K562 (cell line): ENCODE measurements around the gene HPS3. TPM values are rescaled to one million over a fixed set of nuclear protein-coding genes. Genes with fewer than 3 reads are reported as not detected.

ENCODE experiments used
- ARID1B ChIP-seq: fragments of 450-650 bp; IDR thresholded peaks from 2 replicates; pipeline ENCODE4 v1.6.1; 2016; ENCODE audit warnings: antibody characterized with exemption, mild to moderate bottlenecking, inconsistent platforms
- CBFA2T3 ChIP-seq: fragments of 450-650 bp; IDR thresholded peaks from 2 replicates; pipeline ENCODE4 v1.6.1; 2017
- E2F3 ChIP-seq: fragments of 250-450 bp; sonication (Bioruptor Pico); IDR thresholded peaks from 2 replicates; pipeline ENCODE4 v1.4.0; 2020; ENCODE audit warnings: mild to moderate bottlenecking
- HDAC2 ChIP-seq: fragments of 450-650 bp; IDR thresholded peaks from 2 replicates; pipeline ENCODE4 v1.6.1; 2016; ENCODE audit warnings: mild to moderate bottlenecking
- MBD2 ChIP-seq: sonication (generic); IDR thresholded peaks from 2 replicates; pipeline ENCODE4 v1.6.1; 2016; ENCODE audit warnings: low read depth, borderline replicate concordance
- MGA ChIP-seq: fragments of 450-650 bp; IDR thresholded peaks from 2 replicates; pipeline ENCODE4 v1.6.1; 2016; ENCODE audit warnings: mild to moderate bottlenecking, moderate library complexity
- MIER1 ChIP-seq: fragments of 450-650 bp; IDR thresholded peaks from 2 replicates; pipeline ENCODE4 v1.6.1; 2016; ENCODE audit warnings: antibody characterized with exemption, mild to moderate bottlenecking, low read depth
- RAD21 ChIP-seq, 2 experiments: fragments of 250-450 bp in 1 of 2; fragments of 450-650 bp in 1 of 2; sonication (Bioruptor Pico) in 1 of 2; formaldehyde crosslinking in 1 of 2; IDR thresholded peaks in 1 of 2; conservative IDR thresholded peaks in 1 of 2; 2 replicates each; pipeline versions ENCODE4 v1.4.0 to v1.8.0; 2020 to 2022; ENCODE audit warnings: mild to moderate bottlenecking in 2 of 2, moderate library complexity in 1 of 2
- SIN3A ChIP-seq, 2 experiments: fragments of 150-350 bp in 1 of 2; IDR thresholded peaks; 2 replicates each; pipeline ENCODE4 v1.6.1; 2011 to 2016; ENCODE audit warnings: borderline replicate concordance in 2 of 2, low read depth in 2 of 2, low read length in 2 of 2, mild to moderate bottlenecking in 2 of 2, moderate library complexity in 2 of 2; ENCODE audit not compliant: control insufficient read depth in 1 of 2
- SMAD3 ChIP-seq: fragments of 450-650 bp; formaldehyde crosslinking; conservative IDR thresholded peaks from 2 replicates; pipeline ENCODE4 v1.4.0; 2020; ENCODE audit warnings: mild to moderate bottlenecking
- TARDBP ChIP-seq: fragments of 450-650 bp; IDR thresholded peaks from 2 replicates; pipeline ENCODE4 v1.6.1; 2016
- TCF7 ChIP-seq: sonication (generic); IDR thresholded peaks from 2 replicates; pipeline ENCODE4 v1.6.1; 2016; ENCODE audit warnings: antibody characterized with exemption, borderline replicate concordance
- TGIF2 ChIP-seq: sonication (generic); formaldehyde crosslinking; IDR thresholded peaks from 2 replicates; pipeline ENCODE4 v1.8.1; 2022; ENCODE audit warnings: mild to moderate bottlenecking, missing genetic modification reagents, moderate library complexity
- ZBTB34 ChIP-seq: fragments of 250-450 bp; sonication (Bioruptor Pico); IDR thresholded peaks from 2 replicates; pipeline ENCODE4 v1.8.0; 2021; ENCODE audit warnings: mild to moderate bottlenecking, moderate library complexity
- polyA plus RNA-seq, 8 experiments: library from polyadenylated mRNA; depleted of rRNA in 4 of 8; stranded (reverse) in 5 of 8; unstranded in 3 of 8; fragments of >200 nt; fragmentation: Nextera tagmentation in 2 of 8; fragmentation: Illumina TruSeq in 1 of 8; extraction: Ambion mirVana in 2 of 8; extraction: Trizol in 1 of 8; gene quantifications; 2 replicates each; pipeline versions ENCODE4 v1.2.1 to v1.2.3, GENCODE V29; 2011 to 2014; ENCODE audit warnings: inconsistent platforms in 1 of 8, missing spikeins in 1 of 8
- total RNA-seq, 7 experiments: library from RNA; depleted of rRNA in 6 of 7; stranded (reverse); fragments of >200 nt in 6 of 7; fragmentation: Illumina TruSeq in 2 of 7; extraction: Trizol in 2 of 7; gene quantifications; 2 replicates each; pipeline versions ENCODE4 v1.2.1 to v1.2.3, GENCODE V29; 2011 to 2021; ENCODE audit warnings: low replicate concordance in 1 of 7

Gene HPS3
- total and polyA plus RNA-seq, 9 of the 15 experiments (the other 6 are each of a cell fraction or from before 2014, with no cell fraction given) = 1.2 to 11.3 (median 7.6) TPM

GRCh38 chr3:149180057-149180573, 50.7 kb downstream of the HPS3 start (continued):
- peak; percentile 97 for TF ChIP-seq MGA
- no peak for TF ChIP-seq TCF7
- peak; percentile 89 for TF ChIP-seq ARID1B
- peak; percentile 36; the same call in 1 of the 2 replicates for TF ChIP-seq MBD2
- TF ChIP-seq HDAC2 = peak; percentile 71; the same call in 1 of the 2 replicates
- no peak for TF ChIP-seq MIER1
- no peak for TF ChIP-seq SIN3A (IDR thresholded peaks at IDR 0.05; ENCODE audit: borderline replicate concordance in 2 of 2, control insufficient read depth in 1 of 2, low read depth in 2 of 2, low read length in 2 of 2)
- TF ChIP-seq ZBTB34 = no peak
- TF ChIP-seq RAD21 (CRISPR knock-in tag; conservative IDR thresholded peaks at IDR 0.05 in 1 of 2, IDR thresholded peaks at IDR 0.05 in 1 of 2) = no peak
- TF ChIP-seq TARDBP = no peak
- 0 out of 2 replicates have a peak, but pooled peaks have one; percentile 45 for TF ChIP-seq SMAD3
- TF ChIP-seq CBFA2T3 = peak; percentile 78
- no peak for TF ChIP-seq TGIF2
- TF ChIP-seq E2F3 (CRISPR knock-in tag) = no peak
